Heart left ventricle (tissue), 16 donors: ENCODE results near the gene PTS. TPM values are rescaled to one million over a fixed set of nuclear protein-coding genes. Genes with fewer than 3 reads are reported as not detected.
A peak's percentile ranks its signal among the peaks of the same experiment; 100 is the strongest.
"Not testable (repeated sequence)": the region's sequence is repeated elsewhere in the genome, so short reads cannot be mapped to it uniquely, and the experiment has no call there.

Source experiments
- ATAC-seq, 4 donors: fragments of 200-7000 bp; cut with Tn5 transposase; one replicate each; pipeline ENCODE4 v1.9.1; 2020 to 2022; ENCODE audit warnings: moderate library complexity in 4 of 4, mild to moderate bottlenecking in 3 of 4, moderate number of reproducible peaks in 1 of 4
- DNase-seq, 5 donors: peaks; one replicate each; pipeline ENCODE4 v3.0.0-alpha.2; 2020
- H3K27ac ChIP-seq, 12 donors: fragments of 200-600 bp; sonication (generic) in 4 of 12; one replicate each; pipeline versions ENCODE4 v1.5.0 to v1.8.0; 2016 to 2022; ENCODE audit warnings: mild to moderate bottlenecking in 2 of 12
- H3K27me3 ChIP-seq, 9 donors: fragments of 200-600 bp; sonication (generic) in 2 of 9; one replicate each; pipeline versions ENCODE4 v1.5.1 to v1.8.0; 2016 to 2022; ENCODE audit warnings: mild to moderate bottlenecking in 3 of 9
- H3K36me3 ChIP-seq, 9 donors: fragments of 200-600 bp; sonication (generic) in 2 of 9; one replicate each; pipeline versions ENCODE4 v1.5.0 to v1.8.0; 2018 to 2022; ENCODE audit warnings: mild to moderate bottlenecking in 2 of 9
- H3K4me1 ChIP-seq, 12 donors: fragments of 200-600 bp; sonication (generic) in 4 of 12; one replicate each; pipeline versions ENCODE4 v1.5.0 to v1.8.0; 2016 to 2022; ENCODE audit warnings: mild to moderate bottlenecking in 3 of 12
- H3K4me3 ChIP-seq, 12 donors: fragments of 200-600 bp; sonication (generic) in 4 of 12; one replicate each; pipeline versions ENCODE4 v1.5.0 to v1.8.0; 2017 to 2022; ENCODE audit warnings: mild to moderate bottlenecking in 9 of 12, moderate library complexity in 4 of 12
- H3K9me3 ChIP-seq, 12 donors: fragments of 200-600 bp; sonication (generic) in 4 of 12; one replicate each; pipeline versions ENCODE4 v1.5.0 to v1.8.0; 2016 to 2022; ENCODE audit warnings: mild to moderate bottlenecking in 1 of 12
- POLR2A ChIP-seq, 2 donors: fragments of 450-650 bp; IDR thresholded peaks; one replicate each; pipeline ENCODE4 v1.6.1; 2017; ENCODE audit warnings: antibody characterized with exemption in 2 of 2, mild to moderate bottlenecking in 2 of 2, moderate library complexity in 2 of 2
- WGBS, 4 donors: extraction: QIAGEN DNeasy Blood & Tissue Kit in 2 of 4; methylation state at CpG; one replicate each; pipeline versions ENCODE4 v1.1.5 to v1.1.7; 2013 to 2018; 5-methylcytosine and 5-hydroxymethylcytosine counted together
- intact Hi-C, 10 donors: fragments of 100-400 bp; cut with DNase I; formaldehyde crosslinking; loops; one replicate each; pipeline versions ENCODE4 v1.11.1 to v1.14.2; 2022
- polyA plus RNA-seq, 2 donors: library from polyadenylated mRNA; stranded (reverse); fragments of 200-250 nt; gene quantifications; one replicate each; pipeline ENCODE4 v1.2.3, GENCODE V29; 2013
- total RNA-seq, 9 donors: library from RNA; depleted of rRNA in 2 of 9; stranded (reverse); fragments of >200 nt in 2 of 9; fragmentation: NEBNext Ultra II Directional in 3 of 9; extraction: Animal tissue kit (Norgen Biotek cat#: 25700) in 3 of 9; gene quantifications; one replicate each; pipeline versions ENCODE4 v1.1.0 to v1.2.4, GENCODE V29; 2016 to 2023
- TF ChIP-seq, protein P1 (sequence below), 12 donors: fragments of 200-600 bp; sonication (generic) in 4 of 12; IDR thresholded peaks; one replicate each; pipeline versions ENCODE4 v1.5.0 to v1.8.0; 2018 to 2022; ENCODE audit warnings: antibody characterized with exemption in 12 of 12, mild to moderate bottlenecking in 5 of 12
- donor health status: ischemic (EF 13 %, LVEDD 7.1; RV severe dilation, severe dysfunction).
- donor health status: healthy with polysubstance abuse.
- donor health status: DM: no; HTN: yes; CAD: no.
- donor health status: DM: no; HTN: no; CAD: no.
- donor health status: ischemic (EF 25% LVEDD 6.9; RV normal size, moderate dysfunction).
- donor health status: ischemic (EF 25% LVEDD 5.7; RV mildly dilated, moderate dysfunction).
- donor health status: healthy.
- donor health status: DM: yes; HTN: yes; CAD: no.
- donor health status: ischemic (EF 35%, LVEDD 5.7; RV mildly dilated, moderate dysfunction).
- donor health status: nonischemic (EF 11% LVEDD 7.7; RV severe dilation, severe dysfunction).
- donor health status: DM: yes; HTN: yes; CAD: no.
- donor health status: PGD.
- donor health status: ischemic (EF 29% LVEDD 5.4; RV normal size, mild dysfunction).
- donor health status: nonischemic (EF 23%, LVEDD 6.1; RV moderate dilation, normal function).

Gene PTS
- total and polyA plus RNA-seq, 11 donors: 21.6 to 77.7 (median 30.7) TPM

DNA sequence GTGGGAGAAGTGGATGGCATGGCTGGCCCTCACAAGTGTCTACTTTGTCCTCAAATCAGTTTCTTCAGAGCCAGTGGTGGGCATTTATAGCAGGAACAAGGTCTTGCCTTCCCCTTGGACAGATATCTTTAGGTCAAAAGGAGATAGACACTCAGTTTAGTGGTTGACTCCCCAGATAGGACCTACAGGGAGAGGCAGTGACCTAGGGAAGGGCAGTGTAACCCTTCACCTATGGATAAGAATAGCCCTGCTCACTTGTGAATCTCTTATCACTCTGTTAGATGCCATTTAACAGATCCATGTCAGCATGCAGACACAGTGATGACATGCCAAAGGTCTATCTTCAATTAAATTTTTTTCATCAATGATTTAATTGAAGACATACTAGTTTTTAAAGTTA, 39.9 kb upstream of the PTS start:
- TF ChIP-seq POLR2A (IDR thresholded peaks at IDR 0.05): no peak
- TF ChIP-seq, protein P1, sequence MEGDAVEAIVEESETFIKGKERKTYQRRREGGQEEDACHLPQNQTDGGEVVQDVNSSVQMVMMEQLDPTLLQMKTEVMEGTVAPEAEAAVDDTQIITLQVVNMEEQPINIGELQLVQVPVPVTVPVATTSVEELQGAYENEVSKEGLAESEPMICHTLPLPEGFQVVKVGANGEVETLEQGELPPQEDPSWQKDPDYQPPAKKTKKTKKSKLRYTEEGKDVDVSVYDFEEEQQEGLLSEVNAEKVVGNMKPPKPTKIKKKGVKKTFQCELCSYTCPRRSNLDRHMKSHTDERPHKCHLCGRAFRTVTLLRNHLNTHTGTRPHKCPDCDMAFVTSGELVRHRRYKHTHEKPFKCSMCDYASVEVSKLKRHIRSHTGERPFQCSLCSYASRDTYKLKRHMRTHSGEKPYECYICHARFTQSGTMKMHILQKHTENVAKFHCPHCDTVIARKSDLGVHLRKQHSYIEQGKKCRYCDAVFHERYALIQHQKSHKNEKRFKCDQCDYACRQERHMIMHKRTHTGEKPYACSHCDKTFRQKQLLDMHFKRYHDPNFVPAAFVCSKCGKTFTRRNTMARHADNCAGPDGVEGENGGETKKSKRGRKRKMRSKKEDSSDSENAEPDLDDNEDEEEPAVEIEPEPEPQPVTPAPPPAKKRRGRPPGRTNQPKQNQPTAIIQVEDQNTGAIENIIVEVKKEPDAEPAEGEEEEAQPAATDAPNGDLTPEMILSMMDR (IDR thresholded peaks at IDR 0.05): no peak
- no peak for DNase-seq
- Histone ChIP-seq H3K27me3 (no peaks in the 10 kb centered on the region), H3K27ac (peak overlapping the region; percentile 9 to 95 (median 79)), H3K4me1 (peaks cover 0 to 18% (median 2%) of the 10 kb centered on the region in 12 donors), H3K4me3 (no peak overlapping the region), H3K36me3 (no peaks in the 10 kb centered on the region), H3K9me3 (no peaks in the 10 kb centered on the region)
- peak in 3 of 4 donors; percentile 33 to 39 (median 38) for ATAC-seq
- intact Hi-C loops: no loop called here

DNA sequence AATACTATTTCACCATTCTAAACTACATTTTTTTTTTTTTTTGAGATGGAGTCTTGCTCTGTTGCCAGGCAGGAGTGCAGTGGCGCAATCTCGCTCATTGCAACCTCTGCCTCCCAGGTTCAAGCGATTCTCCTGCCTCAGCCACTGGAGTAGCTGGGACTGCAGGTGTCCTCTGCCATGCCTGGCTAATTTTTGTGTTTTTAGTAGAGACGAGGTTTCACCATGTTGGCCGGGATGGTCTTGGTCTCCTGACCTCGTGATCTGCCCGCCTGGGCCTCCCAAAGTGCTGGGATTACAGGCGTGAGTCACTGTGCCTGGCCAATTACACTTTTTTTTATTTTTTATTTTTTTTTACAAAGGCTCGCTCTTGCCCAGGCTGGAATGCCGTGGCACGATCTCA, 31.1 kb upstream of the PTS start:
- H3K9me3 ChIP-seq, H3K4me3 ChIP-seq, DNase-seq, H3K27ac ChIP-seq, H3K4me1 ChIP-seq, intact Hi-C loops, H3K27me3 ChIP-seq, ATAC-seq: not testable (repeated sequence)
- H3K36me3 ChIP-seq: peaks cover 0 to 45% (median 15%) of the 10 kb centered on the region in 9 donors
- 84 to 88% (median 87%) methylated on average over 11 of the region's 11 CpGs for WGBS, 4 donors

DNA sequence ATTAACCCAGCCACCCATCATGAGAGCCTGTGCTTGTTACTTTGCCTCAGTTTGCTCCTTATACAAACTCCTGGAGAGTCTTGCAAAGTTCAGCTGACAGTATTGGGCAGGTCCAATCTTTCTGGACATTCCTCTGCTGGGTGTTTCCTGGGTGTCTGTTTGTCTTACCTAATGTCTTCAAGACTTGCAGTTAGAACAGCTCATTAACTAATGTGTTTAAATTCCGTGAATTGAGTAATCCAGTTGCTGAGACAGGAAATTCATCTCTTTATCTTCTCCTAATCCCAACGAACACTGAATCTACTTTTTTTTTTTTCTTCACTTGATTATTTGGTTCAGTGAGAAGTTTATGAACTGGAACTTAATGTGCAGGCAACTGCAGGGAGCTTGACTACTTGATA, 30.3 kb upstream of the PTS start:
- Histone ChIP-seq H3K4me3 (no peak overlapping the region), H3K9me3 (no peaks in the 10 kb centered on the region), H3K27ac (no peak overlapping the region), H3K4me1 (peaks cover 0 to 4% (median 0%) of the 10 kb centered on the region in 12 donors), H3K27me3 (no peaks in the 10 kb centered on the region), H3K36me3 (peaks cover 0 to 51% (median 16%) of the 10 kb centered on the region in 9 donors)
- ATAC-seq: no peak
- DNase-seq: no peak
- intact Hi-C loops: no loop called here
- TF ChIP-seq, protein P1 (IDR thresholded peaks at IDR 0.05): no peak
- no peak for TF ChIP-seq POLR2A (IDR thresholded peaks at IDR 0.05)
- 44 to 55% (median 52%) methylated on average over 2 of the region's 2 CpGs for WGBS, 4 donors

DNA sequence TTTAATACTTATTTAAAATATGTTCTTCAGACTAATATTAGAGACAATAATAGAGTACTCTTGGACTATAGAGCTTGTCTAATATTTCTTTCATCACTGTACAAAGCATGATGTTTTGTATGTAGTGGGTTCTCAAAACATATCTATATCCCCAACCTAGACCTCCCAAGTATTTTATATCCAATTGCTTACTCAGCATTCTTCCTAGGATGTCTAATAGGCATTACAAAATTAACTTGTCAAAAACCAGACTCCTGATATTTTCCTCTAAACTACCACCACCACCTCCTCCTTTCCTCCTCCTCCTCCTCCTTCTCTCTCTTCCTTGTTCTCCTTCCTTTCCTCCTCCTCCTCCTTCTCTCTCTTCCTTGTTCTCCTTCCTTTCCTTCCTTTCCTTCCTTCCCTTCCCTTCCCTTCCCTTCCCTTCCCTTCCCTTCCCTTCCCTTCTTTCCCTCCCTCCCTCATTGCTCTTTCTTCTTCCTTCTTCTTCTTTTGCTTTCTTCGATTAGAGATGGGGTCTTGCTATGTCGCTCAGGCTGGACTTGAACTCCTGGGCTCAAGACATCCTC, 29.6 kb upstream of the PTS start:
- TF ChIP-seq POLR2A (IDR thresholded peaks at IDR 0.05): no peak
- TF ChIP-seq, protein P1 (IDR thresholded peaks at IDR 0.05): no peak
- Histone ChIP-seq H3K9me3 (no peaks in the 10 kb centered on the region), H3K4me1 (peaks cover 0 to 4% (median 0%) of the 10 kb centered on the region in 12 donors), H3K27ac (no peak overlapping the region), H3K4me3 (no peak overlapping the region), H3K27me3 (no peaks in the 10 kb centered on the region), H3K36me3 (peaks cover 0 to 56% (median 20%) of the 10 kb centered on the region in 9 donors)
- WGBS, 4 donors: 91 to 97% (median 94%) methylated on average over 2 of the region's 2 CpGs
- intact Hi-C loops: no loop called here
- DNase-seq (no peak), ATAC-seq (no peak)

DNA sequence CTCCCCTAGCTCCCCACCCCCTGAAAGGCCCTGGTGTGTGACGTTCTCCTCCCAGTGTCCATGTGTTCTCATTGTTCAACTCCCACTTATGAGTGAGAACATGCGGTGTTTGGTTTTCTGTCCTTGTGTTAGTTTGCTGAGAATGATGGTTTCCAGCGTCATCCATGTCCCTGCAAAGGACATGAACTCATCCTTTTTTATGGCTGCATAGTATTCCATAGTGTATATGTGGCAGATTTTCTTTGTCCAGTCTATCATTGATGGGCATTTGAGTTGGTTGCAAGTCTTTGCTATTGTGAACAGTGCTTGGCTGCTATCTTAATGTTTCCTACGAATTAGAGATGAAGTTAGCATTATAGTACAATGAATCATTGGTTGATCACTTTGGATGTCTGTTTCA, 27.1 kb upstream of the PTS start:
- H3K27me3 ChIP-seq, ATAC-seq, H3K9me3 ChIP-seq, H3K4me1 ChIP-seq, H3K27ac ChIP-seq, intact Hi-C loops, H3K4me3 ChIP-seq, DNase-seq: not testable (repeated sequence)
- 86 to 90% (median 87%) methylated on average over 4 of the region's 4 CpGs for WGBS, 4 donors
- H3K36me3 ChIP-seq: peaks cover 0 to 71% (median 18%) of the 10 kb centered on the region in 9 donors
